Sigmoid colon (tissue), 7 donors: Measurements from ENCODE around the gene DAP3. TPM values are rescaled to one million over a fixed set of nuclear protein-coding genes. Genes with fewer than 3 reads are reported as not detected.
"Not testable (repeated sequence)": the region's sequence is repeated elsewhere in the genome, so short reads cannot be mapped to it uniquely, and the experiment has no call there.

Experiments
- DNase-seq: peaks from one replicate; pipeline ENCODE4 v3.0.0-alpha.2; 2019
- H3K27ac ChIP-seq, 4 donors: fragments of 200-600 bp; sonication (generic); one replicate each; pipeline ENCODE4 v1.5.1; 2016 to 2019; ENCODE audit warnings: mild to moderate bottlenecking in 1 of 4
- H3K27me3 ChIP-seq, 3 donors: fragments of 200-600 bp; sonication (generic); one replicate each; pipeline ENCODE4 v1.5.1; 2019; ENCODE audit warnings: mild to moderate bottlenecking in 1 of 3
- H3K36me3 ChIP-seq, 4 donors: fragments of 200-600 bp; sonication (generic); one replicate each; pipeline ENCODE4 v1.5.1; 2016 to 2019
- H3K4me1 ChIP-seq, 4 donors: fragments of 200-600 bp; sonication (generic); one replicate each; pipeline ENCODE4 v1.5.1; 2017 to 2019
- H3K4me3 ChIP-seq, 4 donors: fragments of 200-600 bp; sonication (generic); one replicate each; pipeline ENCODE4 v1.5.1; 2017 to 2019; ENCODE audit warnings: mild to moderate bottlenecking in 2 of 4, moderate library complexity in 1 of 4
- H3K9me3 ChIP-seq, 4 donors: fragments of 200-600 bp in 3 of 4; sonication (generic) in 3 of 4; one replicate each; pipeline versions ENCODE4 v1.5.1 to v1.6.1; 2013 to 2019
- CTCF ChIP-seq, 4 experiments: fragments of 450-650 bp in 3 of 4; fragments of 200-600 bp in 1 of 4; IDR thresholded peaks; one replicate each; pipeline ENCODE4 v1.5.1; 2016 to 2019; ENCODE audit warnings: antibody characterized with exemption in 4 of 4, mild to moderate bottlenecking in 3 of 4, moderate library complexity in 2 of 4
- EP300 ChIP-seq, 4 donors: sonication (generic); formaldehyde crosslinking; IDR thresholded peaks; one replicate each; pipeline ENCODE4 v1.6.1; 2017; ENCODE audit warnings: antibody characterized with exemption in 4 of 4
- POLR2A ChIP-seq, 2 donors: fragments of 450-650 bp; IDR thresholded peaks; one replicate each; pipeline ENCODE4 v1.6.1; 2016; ENCODE audit warnings: antibody characterized with exemption in 2 of 2, mild to moderate bottlenecking in 2 of 2, moderate library complexity in 2 of 2
- POLR2AphosphoS5 ChIP-seq, 4 donors: sonication (generic); formaldehyde crosslinking; IDR thresholded peaks; one replicate each; pipeline ENCODE4 v1.6.1; 2017; ENCODE audit warnings: antibody characterized with exemption in 4 of 4
- WGBS, 2 donors: extraction: QIAGEN DNeasy Blood & Tissue Kit; methylation state at CpG; one replicate each; pipeline ENCODE4 v1.1.7; 2013; 5-methylcytosine and 5-hydroxymethylcytosine counted together
- intact Hi-C: fragments of 100-400 bp; cut with DNase I; formaldehyde crosslinking; loops from one replicate; pipeline ENCODE4 v1.15.1; 2023
- polyA plus RNA-seq, 3 donors: library from polyadenylated mRNA; stranded (reverse); fragments of 200-250 nt; gene quantifications; one replicate each; pipeline ENCODE4 v1.2.3, GENCODE V29; 2013
- total RNA-seq, 4 donors: library from RNA; depleted of rRNA; stranded (reverse); fragments of >200 nt; gene quantifications; one replicate each; pipeline ENCODE4 v1.1.0, GENCODE V29; 2016
- donor health status: healthy with polysubstance abuse.
- donor health status: Bipolar disorder and iron deficiency.
- donor health status: healthy.

The DAP3 gene
- total and polyA plus RNA-seq, 7 donors: 60.3 to 180 (median 96.7) TPM

GRCh38 chr1:155744711-155745283 is 55.9 kb downstream of the DAP3 start:
- H3K4me3 ChIP-seq: peak overlapping the region; percentile 47 to 61 (median 60)
- TF ChIP-seq POLR2A (IDR thresholded peaks at IDR 0.05) (no peak), EP300 (IDR thresholded peaks at IDR 0.05) (no peak), CTCF (IDR thresholded peaks at IDR 0.05) (no peak), POLR2AphosphoS5 (IDR thresholded peaks at IDR 0.05) (no peak)
- H3K9me3 ChIP-seq: no peaks in the 10 kb centered on the region
- intact Hi-C loops: loop anchor here (2.0 kb wide), 1 partner anchor 56 kb away; the partner anchor contains the start of genes DAP3 and YY1AP1
- no peaks in the 10 kb centered on the region for H3K27me3 ChIP-seq
- peak overlapping the region; percentile 72 to 83 (median 80) for H3K27ac ChIP-seq
- 70 to 80% methylated on average over 9 of the region's 9 CpGs for WGBS, 2 donors
- H3K4me1 ChIP-seq: peaks cover 0 to 6% (median 6%) of the 10 kb centered on the region in 4 donors
- DNase-seq: no peak
- H3K36me3 ChIP-seq: peaks cover 0 to 17% (median 2%) of the 10 kb centered on the region in 4 donors

DNA sequence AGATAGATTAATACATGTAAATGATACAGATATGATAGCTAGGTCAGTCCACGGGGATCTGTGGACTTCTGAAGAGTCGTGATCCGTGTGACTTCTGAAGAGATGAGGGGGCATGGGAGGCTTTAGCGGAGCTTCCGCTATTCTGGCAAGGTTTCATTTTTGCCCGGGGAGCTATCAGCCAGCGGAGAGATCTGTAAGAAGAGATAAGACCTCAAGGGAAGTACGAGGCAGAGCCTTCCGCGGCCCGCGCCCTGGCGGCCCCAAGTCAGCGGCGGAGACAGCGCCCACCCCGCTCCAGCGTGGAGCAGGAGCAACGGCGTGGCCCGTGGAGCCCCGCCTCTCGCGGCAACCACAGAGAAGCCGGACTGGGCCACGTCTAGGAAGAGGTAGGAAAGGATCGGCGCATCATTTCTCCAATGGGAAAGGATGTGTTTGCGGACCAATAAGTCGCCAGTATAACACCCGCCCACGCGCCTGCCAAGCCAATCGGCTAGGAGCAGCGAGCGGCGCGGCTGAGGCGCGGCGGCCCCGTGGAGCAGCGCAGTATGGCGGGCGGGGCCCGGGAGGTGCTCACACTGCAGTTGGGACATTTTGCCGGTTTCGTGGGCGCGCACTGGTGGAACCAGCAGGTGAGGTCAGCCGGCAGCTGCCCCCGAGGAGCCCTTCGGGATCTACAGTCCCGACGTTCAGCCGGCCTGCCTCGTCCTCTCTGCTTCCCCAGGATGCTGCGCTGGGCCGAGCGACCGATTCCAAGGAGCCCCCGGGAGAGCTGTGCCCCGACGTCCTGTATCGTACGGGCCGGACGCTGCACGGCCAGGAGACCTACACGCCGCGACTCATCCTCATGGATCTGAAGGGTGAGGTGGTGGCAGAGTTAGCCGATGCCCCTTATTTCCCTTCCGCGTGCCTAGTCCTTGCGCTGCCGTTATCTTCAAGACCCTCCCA is 56.7 kb downstream of the DAP3 start:
- peak overlapping the region; percentile 72 to 83 (median 80) for H3K27ac ChIP-seq
- H3K36me3 ChIP-seq: peaks cover 0 to 17% (median 2%) of the 10 kb centered on the region in 4 donors
- peak; percentile 98 for DNase-seq
- TF ChIP-seq POLR2A (IDR thresholded peaks at IDR 0.05) (peak in 1 of 2 donors; percentile 27), POLR2AphosphoS5 (IDR thresholded peaks at IDR 0.05) (peak; percentile 9 to 74 (median 67))
- not testable (repeated sequence) for H3K4me1 ChIP-seq, H3K27me3 ChIP-seq, H3K9me3 ChIP-seq
- 0% methylated on average over 48 to 49 of the region's 77 CpGs for whole genome bisulfite sequencing, 2 donors
- intact Hi-C loops: loop anchor here (2.0 kb wide), 1 partner anchor 57 kb away; the partner anchor contains the start of genes DAP3 and YY1AP1
- peak overlapping the region; percentile 47 to 61 (median 60) for H3K4me3 ChIP-seq

GRCh38 chr1:155747586-155747985 is 58.7 kb downstream of the DAP3 start:
- H3K27me3 ChIP-seq, H3K27ac ChIP-seq, H3K9me3 ChIP-seq, intact Hi-C loops, H3K4me3 ChIP-seq, H3K4me1 ChIP-seq, DNase-seq: not testable (repeated sequence)
- peaks cover 0 to 35% (median 12%) of the 10 kb centered on the region in 4 donors for H3K36me3 ChIP-seq
- WGBS, 2 donors: 93% methylated on average over 11 to 12 of the region's 12 CpGs

DNA sequence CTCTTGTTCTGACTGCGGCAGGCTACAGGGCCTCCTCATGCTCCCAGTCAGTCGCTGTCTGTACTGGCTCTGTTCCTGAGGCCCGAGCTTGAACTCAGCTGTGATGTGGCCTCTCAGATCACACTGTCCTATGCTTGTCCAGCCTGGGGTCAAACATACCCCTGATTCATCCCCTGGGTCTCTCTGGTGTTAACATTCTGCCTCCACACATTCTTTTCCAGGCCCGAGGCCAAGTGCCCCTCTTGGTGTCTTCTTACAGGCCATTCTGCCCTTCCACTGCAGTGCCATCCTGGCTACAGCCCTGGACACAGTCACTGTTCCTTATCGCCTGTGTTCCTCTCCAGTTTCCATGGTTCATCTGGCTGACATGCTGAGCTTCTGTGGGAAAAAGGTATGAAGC is 59.2 kb downstream of the DAP3 start:
- H3K36me3 ChIP-seq: peaks cover 0 to 41% (median 15%) of the 10 kb centered on the region in 4 donors
- DNase-seq, H3K27me3 ChIP-seq, intact Hi-C loops, H3K4me3 ChIP-seq, H3K9me3 ChIP-seq, H3K4me1 ChIP-seq, H3K27ac ChIP-seq: not testable (repeated sequence)
- 90 to 91% methylated on average over 5 of the region's 5 CpGs for WGBS, 2 donors

DNA sequence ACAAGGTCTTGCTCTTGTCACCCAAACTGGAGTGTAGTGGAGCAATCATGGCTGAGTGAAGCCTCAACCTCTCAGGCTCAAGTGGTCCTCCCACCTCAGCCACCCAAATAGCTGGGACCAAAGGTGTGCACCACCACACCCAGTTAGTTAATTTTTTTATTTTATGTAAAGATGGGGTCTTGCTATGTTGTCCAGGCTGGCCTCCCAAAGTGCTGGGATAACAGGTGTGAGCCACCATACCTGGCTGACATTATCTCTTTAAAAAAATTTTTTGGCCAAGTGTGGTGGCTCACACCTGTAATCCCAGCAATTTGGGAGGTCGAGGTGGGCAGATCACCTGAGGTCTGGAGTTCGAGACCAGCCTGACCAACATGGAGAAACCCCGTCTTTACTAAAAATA is 70.1 kb downstream of the DAP3 start:
- H3K27me3 ChIP-seq, H3K4me3 ChIP-seq, H3K27ac ChIP-seq, H3K4me1 ChIP-seq, DNase-seq, intact Hi-C loops, H3K9me3 ChIP-seq: not testable (repeated sequence)
- 98 to 99% methylated on average over 3 of the region's 3 CpGs for WGBS, 2 donors
- H3K36me3 ChIP-seq: peaks cover 31 to 91% (median 41%) of the 10 kb centered on the region in 4 donors

- Histone ChIP-seq H3K4me1 (no peaks in the 10 kb centered on the region), H3K27me3 (no peaks in the 10 kb centered on the region), H3K36me3 (peaks cover 32 to 93% (median 44%) of the 10 kb centered on the region in 4 donors), H3K4me3 (no peak overlapping the region), H3K9me3 (no peaks in the 10 kb centered on the region), H3K27ac (no peak overlapping the region)
- TF ChIP-seq CTCF (IDR thresholded peaks at IDR 0.05) (no peak), EP300 (IDR thresholded peaks at IDR 0.05) (no peak), POLR2AphosphoS5 (IDR thresholded peaks at IDR 0.05) (no peak), POLR2A (IDR thresholded peaks at IDR 0.05) (no peak)
- intact Hi-C loops: no loop called here
- 97 to 98% methylated on average over 4 of the region's 4 CpGs for WGBS, 2 donors
- DNase-seq: no peak
These were observed 71.2 kb downstream of the DAP3 start for GRCh38 chr1:155759966-155760630.
